ENCODE results near the gene DPF3.

GRCh38 chr14:72634691-72635616 lies 258.9 kb downstream of the DPF3 start:
- no peak for TF ChIP-seq CTCF (IDR thresholded peaks at IDR 0.05)
- no peak for TF ChIP-seq POLR2A (IDR thresholded peaks at IDR 0.05)

All from adrenal gland (tissue), 5 donors.